ENCODE data around the gene ATXN2. TPM values are rescaled to one million over a fixed set of nuclear protein-coding genes. Genes with fewer than 3 reads are reported as not detected.

Gene ATXN2
- total RNA-seq, 1 experiment from 2014 or later = 108 TPM

- Histone ChIP-seq H3K9me3 (ENCODE audit: insufficient read depth, low read depth) (no peaks in the 10 kb centered on the region), H2AFZ (no peak overlapping the region), H3F3A (ENCODE audit: insufficient read depth, low read depth) (peaks cover 68% of the 10 kb centered on the region), H3K4me2 (no peak overlapping the region), H3K36me3 (ENCODE audit: low read depth) (peaks cover 18% of the 10 kb centered on the region), H3K9me2 (ENCODE audit: insufficient read depth) (no peaks in the 10 kb centered on the region), H4K20me1 (ENCODE audit: insufficient read depth) (peaks cover 37% of the 10 kb centered on the region), H3K27ac (peak overlapping the region; percentile 31; the same call in 1 of the 2 replicates), H3K4me3 (no peak overlapping the region), H3K79me2 (ENCODE audit: low read depth) (peaks cover 15% of the 10 kb centered on the region; the same call in 1 of the 2 replicates), H3K27me3 (ENCODE audit: insufficient read depth, low read depth) (no peaks in the 10 kb centered on the region), H3K4me1 (replicated peaks; ENCODE audit: insufficient read depth) (no peaks in the 10 kb centered on the region)
- ChIA-PET POLR2A (ENCODE audit: unreplicated experiment) (no interaction called here), CTCF (interaction anchor here (0.6 kb wide), 2 partner anchors 15 to 1512 kb away, joined by 3 to 4 read pairs; no protein-coding TSS in a partner anchor)
- no peak for TF ChIP-seq CTCF (conservative IDR thresholded peaks at IDR 0.05)
- no peak for TF ChIP-seq EZH2 (IDR thresholded peaks at IDR 0.05; ENCODE audit: low read depth)
- DNase-seq = peak in 1 of 2 experiments; percentile 9
- intact Hi-C loops (cut with micrococcal nuclease; ENCODE audit: unreplicated experiment) = loop anchor here (10.0 kb wide), 1 partner anchor 62 kb away; the partner anchor contains the start of gene ATXN2
- no TSS peak for BruUV-seq (replicated peaks)
These were observed 66.4 kb downstream of the ATXN2 start for GRCh38 chr12:111532751-111533150.

GRCh38 chr12:111529424-111530368, 69.4 kb downstream of the ATXN2 start:
- peaks cover 27% of the 10 kb centered on the region; the same call in 1 of the 2 replicates for H3K36me3 ChIP-seq (ENCODE audit: low read depth)
- no peaks in the 10 kb centered on the region for H3K27me3 ChIP-seq (ENCODE audit: insufficient read depth, low read depth)
- no peak overlapping the region for H2AFZ ChIP-seq
- H3F3A ChIP-seq (ENCODE audit: insufficient read depth, low read depth) = peaks cover 70% of the 10 kb centered on the region
- BruUV-seq (replicated peaks) = no TSS peak
- no peaks in the 10 kb centered on the region for H3K9me2 ChIP-seq (ENCODE audit: insufficient read depth)
- intact Hi-C loops (cut with micrococcal nuclease; ENCODE audit: unreplicated experiment) = loop anchor here (10.0 kb wide), 1 partner anchor 65 kb away; the partner anchor contains the start of gene ATXN2
- no peak overlapping the region for H3K4me2 ChIP-seq
- no peaks in the 10 kb centered on the region for H3K4me1 ChIP-seq (replicated peaks; ENCODE audit: insufficient read depth)
- CTCF ChIA-PET = interaction anchor here (0.5 to 0.6 kb wide), 2 partner anchors 12 to 126 kb away, joined by 3 to 9 read pairs; no protein-coding TSS in a partner anchor
- H3K27ac ChIP-seq = 0 out of 2 replicates have a peak overlapping the region, but pooled peaks have one; percentile 7
- H4K20me1 ChIP-seq (ENCODE audit: insufficient read depth) = peaks cover 38% of the 10 kb centered on the region
- no peak overlapping the region for H3K4me3 ChIP-seq
- DNase-seq = peak in 1 of 2 experiments; percentile 29
- TF ChIP-seq CTCF (conservative IDR thresholded peaks at IDR 0.05) (peak; percentile 72), EZH2 (IDR thresholded peaks at IDR 0.05; ENCODE audit: low read depth) (no peak)
- H3K9me3 ChIP-seq (ENCODE audit: insufficient read depth, low read depth) = no peaks in the 10 kb centered on the region
- POLR2A ChIA-PET (ENCODE audit: unreplicated experiment) = interaction anchor here (0.7 kb wide), 1 partner anchor 155 kb away, joined by 6 read pairs; no protein-coding TSS in a partner anchor
- H3K79me2 ChIP-seq (ENCODE audit: low read depth) = peaks cover 24% of the 10 kb centered on the region; the same call in 1 of the 2 replicates

- H3K36me3 ChIP-seq (ENCODE audit: low read depth) = peaks cover 54% of the 10 kb centered on the region
- no peak overlapping the region for H3K27ac ChIP-seq
- TF ChIP-seq CTCF (conservative IDR thresholded peaks at IDR 0.05) (no peak), EZH2 (IDR thresholded peaks at IDR 0.05; ENCODE audit: low read depth) (no peak)
- no peak overlapping the region for H3K4me3 ChIP-seq
- no peaks in the 10 kb centered on the region for H3K27me3 ChIP-seq (ENCODE audit: insufficient read depth, low read depth)
- H3K79me2 ChIP-seq (ENCODE audit: low read depth) = peaks cover 22% of the 10 kb centered on the region
- H3K4me2 ChIP-seq = no peak overlapping the region
- H3F3A ChIP-seq (ENCODE audit: insufficient read depth, low read depth) = peaks cover 56% of the 10 kb centered on the region
- POLR2A ChIA-PET (ENCODE audit: unreplicated experiment) = no interaction called here
- peaks cover 55% of the 10 kb centered on the region for H4K20me1 ChIP-seq (ENCODE audit: insufficient read depth)
- no peaks in the 10 kb centered on the region for H3K4me1 ChIP-seq (replicated peaks; ENCODE audit: insufficient read depth)
- no peaks in the 10 kb centered on the region for H3K9me2 ChIP-seq (ENCODE audit: insufficient read depth)
- intact Hi-C loops (cut with micrococcal nuclease; ENCODE audit: unreplicated experiment) = no loop called here
- no peak for DNase-seq
- no peak overlapping the region for H2AFZ ChIP-seq
- H3K9me3 ChIP-seq (ENCODE audit: insufficient read depth, low read depth) = no peaks in the 10 kb centered on the region
- CTCF ChIA-PET = no interaction called here
- BruUV-seq (replicated peaks) = no TSS peak
These were observed 75.4 kb downstream of the ATXN2 start for GRCh38 chr12:111523587-111524167.
